GM23338 (cell line): Measurements from ENCODE around the gene CTNNA3. TPM values are rescaled to one million over a fixed set of nuclear protein-coding genes. Genes with fewer than 3 reads are reported as not detected.

Source experiments
- ATAC-seq: fragments of 200-7000 bp; cut with Tn5 transposase; 3 replicates; pipeline ENCODE4 v1.9.1; 2020
- DNase-seq: peaks from one replicate; pipeline ENCODE4 v3.0.0-alpha.2; 2015; ENCODE audit warnings: low spot score
- H2AFZ ChIP-seq: fragments of 200-600 bp; sonication (generic); 2 replicates; pipeline ENCODE4 v1.8.0; 2016; ENCODE audit warnings: antibody characterized with exemption, mild to moderate bottlenecking, moderate library complexity
- H3F3A ChIP-seq: fragments of 200-600 bp; sonication (generic); replicated peaks from 2 replicates; pipeline ENCODE4 v1.8.0; 2017; ENCODE audit warnings: antibody characterized with exemption, mixed run types, low read depth
- H3K27ac ChIP-seq: fragments of 200-600 bp; sonication (generic); 2 replicates; pipeline ENCODE4 v1.6.1; 2016; ENCODE audit warnings: low read depth
- H3K27me3 ChIP-seq: fragments of 200-600 bp; sonication (generic); 2 replicates; pipeline ENCODE4 v1.8.0; 2016; ENCODE audit warnings: mild to moderate bottlenecking, mixed run types, moderate library complexity; ENCODE audit not compliant: insufficient read depth
- H3K36me3 ChIP-seq: fragments of 200-600 bp; sonication (generic); 2 replicates; pipeline ENCODE4 v1.8.0; 2016; ENCODE audit warnings: mild to moderate bottlenecking; ENCODE audit not compliant: insufficient read depth
- H3K4me1 ChIP-seq: fragments of 200-600 bp; sonication (generic); 2 replicates; pipeline ENCODE4 v1.8.0; 2016; ENCODE audit warnings: mild to moderate bottlenecking, moderate library complexity; ENCODE audit not compliant: insufficient read depth
- H3K4me2 ChIP-seq: fragments of 200-600 bp; sonication (generic); 2 replicates; pipeline ENCODE4 v1.7.1; 2017; ENCODE audit warnings: mixed run types
- H3K4me3 ChIP-seq: fragments of 200-600 bp; sonication (generic); 2 replicates; pipeline ENCODE4 v1.6.1; 2016; ENCODE audit warnings: mixed run types
- H3K79me2 ChIP-seq: fragments of 200-600 bp; sonication (generic); replicated peaks from 2 replicates; pipeline ENCODE4 v1.8.0; 2017; ENCODE audit warnings: mild to moderate bottlenecking; ENCODE audit not compliant: insufficient read depth
- H3K9me2 ChIP-seq: fragments of 200-600 bp; sonication (generic); 2 replicates; pipeline ENCODE4 v1.8.0; 2017; ENCODE audit not compliant: insufficient read depth
- H4K20me1 ChIP-seq: fragments of 200-600 bp; sonication (generic); replicated peaks from 2 replicates; pipeline ENCODE4 v1.8.0; 2017; ENCODE audit warnings: mild to moderate bottlenecking; ENCODE audit not compliant: insufficient read depth
- H3K27ac Mint-ChIP-seq: 2 replicates; pipeline ENCODE4 v1.8.0; 2020; ENCODE audit warnings: inconsistent platforms, mild to moderate bottlenecking, moderate library complexity, mixed read lengths
- H3K27me3 Mint-ChIP-seq: 3 replicates; pipeline ENCODE4 v1.8.0; 2022; ENCODE audit warnings: low read depth, mild to moderate bottlenecking, moderate library complexity, mixed read lengths, inconsistent platforms; ENCODE audit not compliant: insufficient read depth, poor library complexity
- H3K36me3 Mint-ChIP-seq: 3 replicates; pipeline ENCODE4 v1.8.0; 2021; ENCODE audit warnings: low read depth, mild to moderate bottlenecking, inconsistent platforms, moderate library complexity, mixed read lengths
- H3K4me1 Mint-ChIP-seq: 3 replicates; pipeline ENCODE4 v1.8.0; 2020; ENCODE audit warnings: mild to moderate bottlenecking, inconsistent platforms, mixed read lengths
- H3K4me3 Mint-ChIP-seq: 3 replicates; pipeline ENCODE4 v1.8.0; 2021; ENCODE audit warnings: moderate library complexity, mild to moderate bottlenecking, inconsistent platforms, mixed read lengths
- H3K9me3 Mint-ChIP-seq: 3 replicates; pipeline ENCODE4 v1.8.0; 2020; ENCODE audit warnings: moderate library complexity, mild to moderate bottlenecking, inconsistent platforms, mixed read lengths
- CREB1 ChIP-seq: fragments of 250-450 bp; sonication (Bioruptor Pico); IDR thresholded peaks from 2 replicates; pipeline ENCODE4 v1.5.0; 2020; ENCODE audit warnings: low read depth, mild to moderate bottlenecking, moderate library complexity
- EZH2 ChIP-seq: fragments of 200-600 bp; sonication (generic); IDR thresholded peaks from one replicate; pipeline ENCODE4 v1.8.0; 2017; ENCODE audit warnings: antibody characterized with exemption, mild to moderate bottlenecking, low read depth; ENCODE audit not compliant: unreplicated experiment
- EZH2phosphoT487 ChIP-seq: fragments of 200-600 bp; sonication (generic); IDR thresholded peaks from one replicate; pipeline ENCODE4 v1.8.1; 2018; ENCODE audit warnings: antibody characterized with exemption; ENCODE audit not compliant: unreplicated experiment
- JUNB ChIP-seq: IDR thresholded peaks from one replicate; pipeline ENCODE4 v1.6.1; 2016; ENCODE audit warnings: antibody characterized with exemption; ENCODE audit not compliant: unreplicated experiment
- NANOG ChIP-seq: IDR thresholded peaks from 2 replicates; pipeline ENCODE4 v1.6.1; 2016; ENCODE audit warnings: antibody characterized with exemption, borderline replicate concordance
- POLR2AphosphoS5 ChIP-seq: IDR thresholded peaks from 2 replicates; pipeline ENCODE4 v1.6.1; 2016; ENCODE audit warnings: antibody characterized with exemption, low read depth
- REST ChIP-seq: IDR thresholded peaks from one replicate; pipeline ENCODE4 v1.6.1; 2018; ENCODE audit warnings: antibody characterized with exemption; ENCODE audit not compliant: unreplicated experiment
- STAT1 ChIP-seq: IDR thresholded peaks from one replicate; pipeline ENCODE4 v1.6.1; 2016; ENCODE audit warnings: antibody characterized with exemption; ENCODE audit not compliant: unreplicated experiment
- ZNF114 ChIP-seq: fragments of 250-450 bp; sonication (Bioruptor Pico); IDR thresholded peaks from 2 replicates; pipeline ENCODE4 v1.5.0; 2020; ENCODE audit warnings: mild to moderate bottlenecking, moderate library complexity
- ZNF331 ChIP-seq: fragments of 250-450 bp; sonication (Bioruptor Pico); IDR thresholded peaks from 2 replicates; pipeline ENCODE4 v1.5.0; 2020; ENCODE audit warnings: low read depth, mild to moderate bottlenecking, moderate library complexity
- ZNF462 ChIP-seq: fragments of 250-450 bp; sonication (Bioruptor Pico); IDR thresholded peaks from 2 replicates; pipeline ENCODE4 v1.5.0; 2020; ENCODE audit warnings: mild to moderate bottlenecking, moderate library complexity
- polyA plus RNA-seq: library from polyadenylated mRNA; unstranded; fragments of >200 nt; fragmentation: Nextera tagmentation; extraction: Ambion mirVana; gene quantifications from 2 replicates; pipeline ENCODE4 v1.2.1, GENCODE V29; 2016
- total RNA-seq: library from RNA; depleted of rRNA; stranded (reverse); fragments of >200 nt; shearing (Covaris generic); gene quantifications from 2 replicates; pipeline ENCODE4 v1.2.3, GENCODE V29; 2014
- TF ChIP-seq, protein P1 (sequence below): IDR thresholded peaks from 2 replicates; pipeline ENCODE4 v1.6.1; 2016; ENCODE audit warnings: antibody characterized with exemption
- TF ChIP-seq, protein P2 (sequence below), 2 experiments: fragments of 200-600 bp in 1 of 2; sonication (generic) in 1 of 2; conservative IDR thresholded peaks; 2 replicates each; pipeline versions ENCODE4 v1.5.1 to v1.6.1; 2016 to 2017; ENCODE audit warnings: antibody characterized with exemption in 2 of 2, low read depth in 2 of 2, mild to moderate bottlenecking in 2 of 2, moderate library complexity in 1 of 2

CTNNA3 gene
- total and polyA plus RNA-seq, 2 experiments from 2014 or later: 0.71 to 3.3 TPM

- Histone ChIP-seq H3K4me1 (no peaks in the 10 kb centered on the region), H3K36me3 (no peaks in the 10 kb centered on the region), H3F3A (no peaks in the 10 kb centered on the region), H3K9me2 (no peaks in the 10 kb centered on the region), H2AFZ (no peak overlapping the region), H3K79me2 (no peaks in the 10 kb centered on the region), H3K4me3 (no peak overlapping the region), H4K20me1 (no peaks in the 10 kb centered on the region), H3K27me3 (no peaks in the 10 kb centered on the region), H3K27ac (no peak overlapping the region), H3K4me2 (no peak overlapping the region)
- ATAC-seq (no peak), DNase-seq (no peak)
- H3K27me3 Mint-ChIP-seq: peaks cover 2% of the 10 kb centered on the region
- no peak overlapping the region for H3K4me3 Mint-ChIP-seq
- no peaks in the 10 kb centered on the region; the same call in 2 of the 3 replicates for H3K4me1 Mint-ChIP-seq
- no peak overlapping the region for H3K27ac Mint-ChIP-seq
- H3K36me3 Mint-ChIP-seq: no peaks in the 10 kb centered on the region
- no peaks in the 10 kb centered on the region for H3K9me3 Mint-ChIP-seq
- TF ChIP-seq, protein P1, sequence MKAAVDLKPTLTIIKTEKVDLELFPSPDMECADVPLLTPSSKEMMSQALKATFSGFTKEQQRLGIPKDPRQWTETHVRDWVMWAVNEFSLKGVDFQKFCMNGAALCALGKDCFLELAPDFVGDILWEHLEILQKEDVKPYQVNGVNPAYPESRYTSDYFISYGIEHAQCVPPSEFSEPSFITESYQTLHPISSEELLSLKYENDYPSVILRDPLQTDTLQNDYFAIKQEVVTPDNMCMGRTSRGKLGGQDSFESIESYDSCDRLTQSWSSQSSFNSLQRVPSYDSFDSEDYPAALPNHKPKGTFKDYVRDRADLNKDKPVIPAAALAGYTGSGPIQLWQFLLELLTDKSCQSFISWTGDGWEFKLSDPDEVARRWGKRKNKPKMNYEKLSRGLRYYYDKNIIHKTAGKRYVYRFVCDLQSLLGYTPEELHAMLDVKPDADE: no peak
- no peak for TF ChIP-seq EZH2
- no peak for TF ChIP-seq ZNF331 (CRISPR knock-in tag)
- TF ChIP-seq JUNB: no peak
- no peak for TF ChIP-seq EZH2phosphoT487
- no peak for TF ChIP-seq ZNF462
- no peak for TF ChIP-seq CREB1 (CRISPR knock-in tag)
- TF ChIP-seq NANOG: no peak
- no peak for TF ChIP-seq POLR2AphosphoS5
- TF ChIP-seq REST: no peak
- TF ChIP-seq ZNF114 (CRISPR knock-in tag): no peak
- TF ChIP-seq, protein P2, sequence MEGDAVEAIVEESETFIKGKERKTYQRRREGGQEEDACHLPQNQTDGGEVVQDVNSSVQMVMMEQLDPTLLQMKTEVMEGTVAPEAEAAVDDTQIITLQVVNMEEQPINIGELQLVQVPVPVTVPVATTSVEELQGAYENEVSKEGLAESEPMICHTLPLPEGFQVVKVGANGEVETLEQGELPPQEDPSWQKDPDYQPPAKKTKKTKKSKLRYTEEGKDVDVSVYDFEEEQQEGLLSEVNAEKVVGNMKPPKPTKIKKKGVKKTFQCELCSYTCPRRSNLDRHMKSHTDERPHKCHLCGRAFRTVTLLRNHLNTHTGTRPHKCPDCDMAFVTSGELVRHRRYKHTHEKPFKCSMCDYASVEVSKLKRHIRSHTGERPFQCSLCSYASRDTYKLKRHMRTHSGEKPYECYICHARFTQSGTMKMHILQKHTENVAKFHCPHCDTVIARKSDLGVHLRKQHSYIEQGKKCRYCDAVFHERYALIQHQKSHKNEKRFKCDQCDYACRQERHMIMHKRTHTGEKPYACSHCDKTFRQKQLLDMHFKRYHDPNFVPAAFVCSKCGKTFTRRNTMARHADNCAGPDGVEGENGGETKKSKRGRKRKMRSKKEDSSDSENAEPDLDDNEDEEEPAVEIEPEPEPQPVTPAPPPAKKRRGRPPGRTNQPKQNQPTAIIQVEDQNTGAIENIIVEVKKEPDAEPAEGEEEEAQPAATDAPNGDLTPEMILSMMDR (conservative IDR thresholded peaks at IDR 0.05; ENCODE audit: low read depth in 2 of 2): no peak
- no peak for TF ChIP-seq STAT1
Observed at GRCh38 chr10:66760941-66761340, 935.1 kb downstream of the CTNNA3 start.
